Breast epithelium (tissue), 3 donors: ENCODE measurements around the gene RAD50.

ENCODE experiments used
- POLR2A ChIP-seq: fragments of 450-650 bp; IDR thresholded peaks from one replicate; pipeline ENCODE4 v1.6.1; 2016; ENCODE audit warnings: antibody characterized with exemption, mild to moderate bottlenecking, moderate library complexity
- POLR2AphosphoS5 ChIP-seq, 3 donors: sonication (generic); formaldehyde crosslinking; IDR thresholded peaks; one replicate each; pipeline ENCODE4 v1.6.1; 2017; ENCODE audit warnings: antibody characterized with exemption in 3 of 3
- TF ChIP-seq, protein P1 (sequence below), 3 donors: fragments of 450-650 bp; IDR thresholded peaks; one replicate each; pipeline ENCODE4 v1.5.1; 2016 to 2017; ENCODE audit warnings: antibody characterized with exemption in 3 of 3, mild to moderate bottlenecking in 3 of 3, moderate library complexity in 3 of 3

DNA sequence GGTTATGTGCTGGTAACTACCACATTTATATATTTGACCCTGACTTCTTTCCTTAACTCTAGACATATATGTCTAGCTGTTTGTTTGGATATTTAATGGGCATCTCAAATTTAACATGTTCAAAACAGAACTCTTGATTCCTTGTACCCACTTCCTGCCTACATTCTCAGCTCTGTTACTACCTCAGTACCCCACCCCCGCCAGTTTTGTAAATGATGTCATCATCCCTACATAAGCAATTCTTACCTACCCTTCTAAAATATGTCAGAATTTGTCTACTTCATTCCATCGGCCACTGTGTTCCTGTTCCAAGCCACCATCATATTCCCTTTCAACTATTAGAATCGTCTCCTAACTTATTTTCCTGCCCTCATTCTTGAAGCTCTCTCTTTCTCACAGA is 4.8 kb downstream of the RAD50 start:
- no peak for TF ChIP-seq POLR2A
- TF ChIP-seq, protein P1, sequence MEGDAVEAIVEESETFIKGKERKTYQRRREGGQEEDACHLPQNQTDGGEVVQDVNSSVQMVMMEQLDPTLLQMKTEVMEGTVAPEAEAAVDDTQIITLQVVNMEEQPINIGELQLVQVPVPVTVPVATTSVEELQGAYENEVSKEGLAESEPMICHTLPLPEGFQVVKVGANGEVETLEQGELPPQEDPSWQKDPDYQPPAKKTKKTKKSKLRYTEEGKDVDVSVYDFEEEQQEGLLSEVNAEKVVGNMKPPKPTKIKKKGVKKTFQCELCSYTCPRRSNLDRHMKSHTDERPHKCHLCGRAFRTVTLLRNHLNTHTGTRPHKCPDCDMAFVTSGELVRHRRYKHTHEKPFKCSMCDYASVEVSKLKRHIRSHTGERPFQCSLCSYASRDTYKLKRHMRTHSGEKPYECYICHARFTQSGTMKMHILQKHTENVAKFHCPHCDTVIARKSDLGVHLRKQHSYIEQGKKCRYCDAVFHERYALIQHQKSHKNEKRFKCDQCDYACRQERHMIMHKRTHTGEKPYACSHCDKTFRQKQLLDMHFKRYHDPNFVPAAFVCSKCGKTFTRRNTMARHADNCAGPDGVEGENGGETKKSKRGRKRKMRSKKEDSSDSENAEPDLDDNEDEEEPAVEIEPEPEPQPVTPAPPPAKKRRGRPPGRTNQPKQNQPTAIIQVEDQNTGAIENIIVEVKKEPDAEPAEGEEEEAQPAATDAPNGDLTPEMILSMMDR (IDR thresholded peaks at IDR 0.05): no peak
- no peak for TF ChIP-seq POLR2AphosphoS5 (IDR thresholded peaks at IDR 0.05)
